NCI-H1694 (cell line): ENCODE results near the gene C20orf204.
A peak's percentile ranks its signal among the peaks of the same experiment; 100 is the strongest.

Experiments
- DNase-seq: peaks from one replicate; lab custom pipeline; 2025; lab: John Stamatoyannopoulos, UW

Gene C20orf204

GRCh38 chr20:64042054-64042781, 6.2 kb downstream of the C20orf204 start:
- no peak for DNase-seq

GRCh38 chr20:64043768-64044167, 7.8 kb downstream of the C20orf204 start:
- DNase-seq: no peak

GRCh38 chr20:64044484-64045247, 8.7 kb downstream of the C20orf204 start:
- no peak for DNase-seq

- no peak for DNase-seq
Measured at GRCh38 chr20:64045346-64046011, 9.5 kb downstream of the C20orf204 start.

GRCh38 chr20:64047046-64047389, 11.0 kb downstream of the C20orf204 start:
- no peak for DNase-seq

GRCh38 chr20:64047968-64048401, 12.0 kb downstream of the C20orf204 start:
- DNase-seq: no peak

GRCh38 chr20:64048402-64049044, 12.5 kb downstream of the C20orf204 start:
- no peak for DNase-seq

GRCh38 chr20:64049060-64049877, 13.3 kb downstream of the C20orf204 start, which contains the start of gene SOX18:
Gene SOX18, minus strand, starts transcription at chr20:64049639. Its CDS starts 123 bp downstream, at chr20:64049516.
- no peak for DNase-seq

GRCh38 chr20:64049878-64050260, 13.9 kb downstream of the C20orf204 start:
- no peak for DNase-seq

GRCh38 chr20:64050261-64051032, 14.5 kb downstream of the C20orf204 start:
- DNase-seq: no peak

GRCh38 chr20:64051033-64051452, 15.1 kb downstream of the C20orf204 start:
- DNase-seq: no peak

- no peak for DNase-seq
Measured at GRCh38 chr20:64051561-64052325, 15.8 kb downstream of the C20orf204 start.

- DNase-seq: no peak
Measured at GRCh38 chr20:64052326-64052722, 16.3 kb downstream of the C20orf204 start.

GRCh38 chr20:64052987-64053840, 17.2 kb downstream of the C20orf204 start:
- no peak for DNase-seq

- no peak for DNase-seq
Measured at GRCh38 chr20:64053841-64054661, 18.1 kb downstream of the C20orf204 start.

GRCh38 chr20:64055396-64055892, 19.5 kb downstream of the C20orf204 start:
- no peak for DNase-seq

GRCh38 chr20:64055893-64056638, 20.1 kb downstream of the C20orf204 start:
- DNase-seq: peak; percentile 22
